ENCODE data around the gene EPN2. TPM values are rescaled to one million over a fixed set of nuclear protein-coding genes. Genes with fewer than 3 reads are reported as not detected.

Gene EPN2
- polyA plus RNA-seq, 1 donor (not counting 4 experiments of a cell fraction or from before 2014, with no cell fraction given) = 30.2 TPM

DNA sequence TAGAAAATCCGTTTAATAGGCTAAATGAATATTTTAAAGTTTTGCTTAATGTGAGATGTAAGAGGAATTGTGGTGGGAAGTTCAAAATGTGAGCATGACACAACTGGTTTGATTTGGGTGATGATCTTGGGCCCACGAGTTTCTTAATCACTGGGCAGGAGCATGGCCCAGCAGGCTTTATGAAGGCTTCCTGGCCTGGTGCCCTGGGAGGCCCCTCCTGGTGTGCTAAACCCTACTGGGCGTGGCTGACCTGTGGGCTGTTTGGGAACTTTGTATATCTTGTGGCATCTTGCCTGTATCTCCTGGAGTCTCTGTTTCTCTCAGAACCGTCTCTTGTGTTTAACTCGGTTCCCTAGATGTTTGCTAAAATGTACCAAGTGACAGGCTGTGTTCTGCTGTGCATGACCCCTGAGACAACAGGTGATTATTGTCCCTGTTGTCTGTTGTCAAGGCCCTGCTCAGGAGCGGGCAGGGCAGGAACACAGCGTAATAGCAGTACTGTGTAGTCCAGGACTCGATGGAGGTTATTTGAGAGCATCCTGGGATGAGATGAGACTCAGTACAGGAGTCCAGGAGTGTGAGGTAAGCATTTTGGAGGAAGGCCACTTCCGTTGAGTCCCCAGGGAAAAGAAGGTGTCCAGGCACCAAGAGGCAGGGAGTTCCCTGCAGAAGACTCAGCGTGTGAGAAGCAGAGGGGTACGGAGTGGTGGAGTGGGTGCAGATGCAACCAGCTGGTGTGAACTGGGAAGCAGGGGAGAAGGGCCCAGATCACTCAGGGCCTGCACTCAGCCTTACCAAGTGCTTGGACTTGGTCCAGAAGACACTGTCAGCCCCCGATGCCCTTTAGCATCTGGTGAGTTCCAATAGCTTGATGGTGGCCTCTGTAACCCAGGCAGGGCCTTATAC, 76.8 kb downstream of the EPN2 start:
- no peaks in the 10 kb centered on the region for H4K20me1 ChIP-seq (ENCODE audit: control insufficient read depth, extremely low read depth, insufficient read depth, low read length)
- H3K9me3 ChIP-seq (ENCODE audit: control insufficient read depth, low read depth, low read length) = no peaks in the 10 kb centered on the region
- peaks cover 4% of the 10 kb centered on the region for H3K9me1 ChIP-seq (ENCODE audit: control insufficient read depth, extremely low read depth, insufficient read depth, low read length)
- no peaks in the 10 kb centered on the region for H3K79me2 ChIP-seq (ENCODE audit: control insufficient read depth, insufficient read depth, low read length)
- H3K27ac ChIP-seq (ENCODE audit: control insufficient read depth, insufficient read depth, low read length) = peak overlapping the region; percentile 29
- dilution Hi-C loops (cut with MboI; ENCODE audit: extremely low pct_ligation_motif_present, low sequenced_read_pairs) = no loop called here
- peak overlapping the region; percentile 31 for H3K4me2 ChIP-seq (ENCODE audit: control insufficient read depth, extremely low read depth, insufficient read depth, low read depth, low read length)
- FAIRE-seq (peak; percentile 51), DNase-seq (ENCODE audit: low read depth, low spot score) (no peak)
- TF ChIP-seq EZH2 (IDR thresholded peaks at IDR 0.05; ENCODE audit: low read length) = no peak
- TF ChIP-seq, protein P1, sequence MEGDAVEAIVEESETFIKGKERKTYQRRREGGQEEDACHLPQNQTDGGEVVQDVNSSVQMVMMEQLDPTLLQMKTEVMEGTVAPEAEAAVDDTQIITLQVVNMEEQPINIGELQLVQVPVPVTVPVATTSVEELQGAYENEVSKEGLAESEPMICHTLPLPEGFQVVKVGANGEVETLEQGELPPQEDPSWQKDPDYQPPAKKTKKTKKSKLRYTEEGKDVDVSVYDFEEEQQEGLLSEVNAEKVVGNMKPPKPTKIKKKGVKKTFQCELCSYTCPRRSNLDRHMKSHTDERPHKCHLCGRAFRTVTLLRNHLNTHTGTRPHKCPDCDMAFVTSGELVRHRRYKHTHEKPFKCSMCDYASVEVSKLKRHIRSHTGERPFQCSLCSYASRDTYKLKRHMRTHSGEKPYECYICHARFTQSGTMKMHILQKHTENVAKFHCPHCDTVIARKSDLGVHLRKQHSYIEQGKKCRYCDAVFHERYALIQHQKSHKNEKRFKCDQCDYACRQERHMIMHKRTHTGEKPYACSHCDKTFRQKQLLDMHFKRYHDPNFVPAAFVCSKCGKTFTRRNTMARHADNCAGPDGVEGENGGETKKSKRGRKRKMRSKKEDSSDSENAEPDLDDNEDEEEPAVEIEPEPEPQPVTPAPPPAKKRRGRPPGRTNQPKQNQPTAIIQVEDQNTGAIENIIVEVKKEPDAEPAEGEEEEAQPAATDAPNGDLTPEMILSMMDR (optimal IDR thresholded peaks at IDR 0.05 in 1 of 3, IDR thresholded peaks at IDR 0.05 in 1 of 3, conservative IDR thresholded peaks at IDR 0.05 in 1 of 3; ENCODE audit: extremely low read depth in 1 of 3, insufficient read depth in 2 of 3, low read length in 3 of 3) = no peak
- H2AFZ ChIP-seq (ENCODE audit: control insufficient read depth, low read length) = no peak overlapping the region
- H3K36me3 ChIP-seq (ENCODE audit: control insufficient read depth in 2 of 2, extremely low read depth in 1 of 2, insufficient read depth in 2 of 2, low read length in 2 of 2) = peaks cover 19 to 44% of the 10 kb centered on the region in 2 experiments
- peaks cover 30% of the 10 kb centered on the region for H3K4me1 ChIP-seq (ENCODE audit: control insufficient read depth, extremely low read depth, insufficient read depth, low read length)
- no peak overlapping the region for H3K9ac ChIP-seq (ENCODE audit: control insufficient read depth, extremely low read depth, insufficient read depth, low read length)
- no peak overlapping the region for H3K4me3 ChIP-seq (ENCODE audit: control insufficient read depth in 2 of 3, extremely low read depth in 1 of 3, insufficient read depth in 2 of 3, low read depth in 1 of 3, low read length in 3 of 3)
- H3K27me3 ChIP-seq (ENCODE audit: control insufficient read depth, extremely low read depth, insufficient read depth, low read length) = no peaks in the 10 kb centered on the region

DNA sequence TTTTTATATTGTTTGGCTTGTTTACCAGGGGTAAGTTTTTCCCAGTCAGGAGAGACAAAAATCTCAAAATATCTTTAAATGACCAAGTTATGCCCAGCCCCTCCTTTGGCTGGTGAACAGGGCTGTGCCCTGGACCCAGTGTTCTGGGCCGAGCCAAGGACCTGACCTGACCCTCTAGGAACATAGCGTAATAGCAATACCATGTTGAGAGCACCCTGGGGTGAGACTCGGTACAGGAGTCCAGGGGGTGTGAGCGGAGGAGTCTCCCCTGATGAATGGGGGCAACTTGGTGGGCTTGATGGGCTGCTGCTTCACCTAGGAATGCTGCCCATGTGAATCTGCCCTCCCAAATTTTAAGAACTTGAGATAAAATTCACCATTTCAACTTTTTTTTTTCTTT, 77.9 kb downstream of the EPN2 start:
- H3K4me1 ChIP-seq (ENCODE audit: control insufficient read depth, extremely low read depth, insufficient read depth, low read length) = peaks cover 21% of the 10 kb centered on the region
- H3K9me1 ChIP-seq (ENCODE audit: control insufficient read depth, extremely low read depth, insufficient read depth, low read length) = peaks cover 4% of the 10 kb centered on the region
- H3K36me3 ChIP-seq (ENCODE audit: control insufficient read depth in 2 of 2, extremely low read depth in 1 of 2, insufficient read depth in 2 of 2, low read length in 2 of 2) = peaks cover 19 to 40% of the 10 kb centered on the region in 2 experiments
- no peak for TF ChIP-seq EZH2 (IDR thresholded peaks at IDR 0.05; ENCODE audit: low read length)
- TF ChIP-seq, protein P1 (optimal IDR thresholded peaks at IDR 0.05 in 1 of 3, IDR thresholded peaks at IDR 0.05 in 1 of 3, conservative IDR thresholded peaks at IDR 0.05 in 1 of 3; ENCODE audit: extremely low read depth in 1 of 3, insufficient read depth in 2 of 3, low read length in 3 of 3) = no peak
- H4K20me1 ChIP-seq (ENCODE audit: control insufficient read depth, extremely low read depth, insufficient read depth, low read length) = no peaks in the 10 kb centered on the region
- no peaks in the 10 kb centered on the region for H3K79me2 ChIP-seq (ENCODE audit: control insufficient read depth, insufficient read depth, low read length)
- no peak for DNase-seq (ENCODE audit: low read depth, low spot score)
- no peak overlapping the region for H2AFZ ChIP-seq (ENCODE audit: control insufficient read depth, low read length)
- no peak for FAIRE-seq
- no peak overlapping the region for H3K9ac ChIP-seq (ENCODE audit: control insufficient read depth, extremely low read depth, insufficient read depth, low read length)
- H3K4me3 ChIP-seq (ENCODE audit: control insufficient read depth in 2 of 3, extremely low read depth in 1 of 3, insufficient read depth in 2 of 3, low read depth in 1 of 3, low read length in 3 of 3) = no peak overlapping the region
- H3K9me3 ChIP-seq (ENCODE audit: control insufficient read depth, low read depth, low read length) = no peaks in the 10 kb centered on the region
- dilution Hi-C loops (cut with MboI; ENCODE audit: extremely low pct_ligation_motif_present, low sequenced_read_pairs) = no loop called here
- no peak overlapping the region for H3K4me2 ChIP-seq (ENCODE audit: control insufficient read depth, extremely low read depth, insufficient read depth, low read depth, low read length)
- no peak overlapping the region for H3K27ac ChIP-seq (ENCODE audit: control insufficient read depth, insufficient read depth, low read length)
- no peaks in the 10 kb centered on the region for H3K27me3 ChIP-seq (ENCODE audit: control insufficient read depth, extremely low read depth, insufficient read depth, low read length)

All from keratinocyte (primary cell).